A172 (cell line): ENCODE measurements around the gene MFAP5. TPM values are rescaled to one million over a fixed set of nuclear protein-coding genes. Genes with fewer than 3 reads are reported as not detected.
"Not testable (repeated sequence)": the region's sequence is repeated elsewhere in the genome, so short reads cannot be mapped to it uniquely, and the experiment has no call there.

Experiments
- DNase-seq: peaks from one replicate; pipeline ENCODE4 v3.0.0-alpha.2; 2015; ENCODE audit warnings: low spot score
- total RNA-seq: library from RNA; depleted of rRNA; stranded (reverse); fragments of >200 nt; shearing (Covaris generic); gene quantifications from 2 replicates; pipeline ENCODE4 v1.2.3, GENCODE V29; 2014; rRNA removed

Gene MFAP5
- total RNA-seq, 1 experiment from 2014 or later, result 0.65 TPM

GRCh38 chr12:8629486-8630033 is 33.1 kb downstream of the MFAP5 start:
- peak; percentile 63 for DNase-seq

DNA sequence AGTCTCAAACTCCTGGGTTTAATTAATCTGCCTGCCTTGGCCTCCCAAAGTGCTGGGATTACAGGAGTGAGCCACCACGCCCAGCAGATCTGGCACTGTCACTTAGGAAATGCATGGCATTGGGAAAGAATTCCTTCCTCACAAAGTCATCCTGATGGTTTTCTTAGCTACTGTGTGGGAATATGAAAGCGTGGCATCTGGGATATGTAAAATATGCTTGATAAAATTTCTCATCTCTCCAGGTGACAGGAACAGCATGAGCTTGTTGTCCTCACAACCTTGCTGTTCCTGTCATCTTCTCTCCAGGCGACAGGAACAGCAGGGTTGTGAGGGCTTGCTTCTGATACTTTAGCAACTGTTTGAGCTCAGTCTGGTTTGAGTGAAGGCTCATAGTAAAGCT is 33.9 kb downstream of the MFAP5 start:
- peak; percentile 28 for DNase-seq

GRCh38 chr12:8624750-8625149 is 37.9 kb downstream of the MFAP5 start:
- not testable (repeated sequence) for DNase-seq

GRCh38 chr12:8622646-8623045 is 40.0 kb downstream of the MFAP5 start:
- DNase-seq, result no peak

DNA sequence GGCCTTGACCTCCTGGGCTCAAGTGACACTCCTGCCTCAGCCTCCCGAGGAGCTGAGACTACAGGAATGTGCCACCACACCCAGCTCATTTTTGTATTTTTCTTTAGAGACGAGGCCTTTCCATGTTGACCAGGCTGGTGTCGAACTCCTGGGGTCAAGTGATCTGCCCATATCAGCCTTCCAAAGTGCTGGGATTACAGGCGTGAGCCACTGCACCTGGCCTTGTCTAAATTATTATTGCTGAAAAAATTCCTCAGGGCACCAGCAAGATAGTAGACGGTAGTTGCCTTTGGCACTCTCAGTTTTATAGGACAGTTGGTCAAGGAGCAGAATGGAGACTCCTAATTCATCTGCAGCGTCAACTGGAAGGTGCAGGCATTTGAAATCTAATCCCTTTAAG is 47.4 kb downstream of the MFAP5 start:
- no peak for DNase-seq

- not testable (repeated sequence) for DNase-seq
Measured at GRCh38 chr12:8613881-8614280, 48.7 kb downstream of the MFAP5 start.

GRCh38 chr12:8612629-8613028 is 50.0 kb downstream of the MFAP5 start, which contains the start of gene AICDA:
TSS of gene AICDA (minus strand) at chr12:8612859. CDS start at chr12:8612767, 92 bp downstream.
- DNase-seq, result no peak

GRCh38 chr12:8609061-8609570 is 53.5 kb downstream of the MFAP5 start:
- DNase-seq, result peak; percentile 25

- no peak for DNase-seq
Measured at GRCh38 chr12:8606890-8607289, 55.7 kb downstream of the MFAP5 start.

DNA sequence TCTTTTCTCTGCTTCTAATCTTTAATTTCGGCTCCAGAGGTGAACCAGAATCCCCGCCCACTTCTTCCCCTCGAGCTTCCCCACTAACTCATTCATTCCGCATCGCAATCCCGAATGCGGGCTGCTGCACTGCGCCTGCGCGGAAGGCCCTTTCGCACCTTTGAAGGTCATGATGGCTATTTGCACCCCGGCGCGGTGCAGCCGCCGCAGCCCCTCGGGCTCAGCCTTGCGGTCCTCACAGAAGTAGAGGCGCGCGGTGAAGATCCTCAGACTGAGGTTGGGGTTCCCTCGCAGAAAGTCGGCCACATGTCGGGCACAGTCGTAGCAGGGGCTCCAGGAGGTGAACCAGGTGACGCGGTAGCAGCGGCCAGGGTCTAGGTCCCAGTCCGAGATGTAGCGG is 57.6 kb downstream of the MFAP5 start:
- no peak for DNase-seq

DNA sequence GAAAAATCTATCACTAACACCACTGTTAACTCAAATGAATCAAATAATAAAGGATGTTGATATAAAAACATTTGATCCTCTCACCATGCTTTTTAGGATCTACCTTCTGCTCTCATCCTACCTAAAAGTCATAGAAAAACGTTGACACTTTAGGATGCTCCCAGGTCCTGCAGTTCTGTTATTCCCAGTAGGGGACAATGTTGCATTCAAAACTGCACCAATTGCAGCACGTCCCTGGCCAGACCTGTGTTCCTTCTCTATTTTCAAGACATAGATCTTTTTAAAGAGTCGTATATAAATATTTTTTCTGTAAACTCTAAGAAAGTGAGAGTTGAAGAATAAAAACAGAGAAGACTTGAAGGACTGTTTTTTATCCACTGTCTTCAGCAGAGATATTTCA is 58.8 kb downstream of the MFAP5 start:
- DNase-seq, result no peak

DNA sequence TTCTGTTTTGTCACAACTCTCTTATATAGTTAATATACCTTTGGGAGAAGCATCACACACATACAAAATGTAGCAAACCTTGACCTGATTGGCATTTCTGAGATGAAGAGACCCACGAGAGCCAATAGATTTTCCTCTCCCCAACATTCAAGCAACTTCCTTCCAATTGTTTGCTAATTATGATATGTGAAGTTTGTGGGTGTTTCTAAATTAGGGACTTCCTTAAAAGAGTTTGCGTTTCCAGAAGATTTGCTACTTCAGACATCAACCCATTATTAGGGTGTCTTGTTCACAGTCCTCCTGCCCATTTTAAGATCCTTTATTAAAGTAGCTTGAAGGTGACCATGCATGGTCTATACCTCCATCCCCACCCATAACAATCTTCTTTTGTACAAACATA is 59.3 kb downstream of the MFAP5 start:
- DNase-seq, result no peak

- no peak for DNase-seq
Measured at GRCh38 chr12:8596561-8596960, 66.1 kb downstream of the MFAP5 start.

Other genes with a start within 250 kb of the MFAP5 start
- gene CLEC6A, start 206.9 kb downstream of the MFAP5 start, total RNA-seq, result not detected in 2 replicates
- not detected in 2 replicates for gene CLEC4D, start 149.3 kb downstream of the MFAP5 start, total RNA-seq
- gene CLEC4E, start 121.9 kb downstream of the MFAP5 start, total RNA-seq, result not detected in 2 replicates
- not detected in 2 replicates for gene AICDA, start 50.0 kb downstream of the MFAP5 start, total RNA-seq
- 18.7 and 35.8 TPM in 2 replicates for gene RIMKLB, start 35.2 kb upstream of the MFAP5 start, total RNA-seq
- not detected in 2 replicates for gene A2ML1, start 159.8 kb upstream of the MFAP5 start, total RNA-seq